Skeletal muscle tissue (tissue), 4 donors: ENCODE measurements around the gene NCBP2. TPM values are rescaled to one million over a fixed set of nuclear protein-coding genes. Genes with fewer than 3 reads are reported as not detected.

Experiments
- H3K27ac ChIP-seq: one replicate; pipeline ENCODE4 v1.7.0; 2013; ENCODE audit warnings: mild to moderate bottlenecking, low read depth, low read length, inconsistent platforms
- H3K27me3 ChIP-seq, 3 donors: one replicate each; pipeline ENCODE4 v1.7.0; 2013; ENCODE audit warnings: low read length in 3 of 3; ENCODE audit not compliant: control insufficient read depth in 3 of 3, insufficient read depth in 3 of 3
- H3K36me3 ChIP-seq, 3 donors: one replicate each; pipeline ENCODE4 v1.7.0; 2013; ENCODE audit warnings: low read length in 3 of 3; ENCODE audit not compliant: control insufficient read depth in 3 of 3, insufficient read depth in 3 of 3
- H3K4me1 ChIP-seq, 3 donors: one replicate each; pipeline ENCODE4 v1.7.0; 2013; ENCODE audit warnings: low read length in 3 of 3, mild to moderate bottlenecking in 3 of 3; ENCODE audit not compliant: control insufficient read depth in 3 of 3, insufficient read depth in 3 of 3
- H3K4me3 ChIP-seq, 3 donors: one replicate each; pipeline ENCODE4 v1.7.0; 2013; ENCODE audit warnings: low read length in 3 of 3
- H3K9ac ChIP-seq, 3 donors: one replicate each; pipeline ENCODE4 v1.7.0; 2013; ENCODE audit warnings: low read length in 3 of 3, mild to moderate bottlenecking in 3 of 3, moderate library complexity in 2 of 3, low read depth in 1 of 3
- H3K9me3 ChIP-seq, 3 donors: one replicate each; pipeline ENCODE4 v1.7.0; 2013; ENCODE audit warnings: low read length in 3 of 3; ENCODE audit not compliant: control insufficient read depth in 3 of 3
- total RNA-seq: library from RNA; depleted of rRNA; stranded (reverse); fragments of >200 nt; gene quantifications from one replicate; pipeline ENCODE4 v1.2.3, GENCODE V29; 2014
- donor health status: Osteomylitis.

NCBP2 gene
- total RNA-seq, 1 donor from 2014 or later = 30.8 TPM

GRCh38 chr3:196920733-196921132 is 21.6 kb downstream of the NCBP2 start:
- Histone ChIP-seq H3K27me3 (no peaks in the 10 kb centered on the region), H3K4me1 (no peaks in the 10 kb centered on the region), H3K4me3 (no peak overlapping the region), H3K9me3 (no peaks in the 10 kb centered on the region), H3K27ac (no peak overlapping the region), H3K36me3 (peaks cover 0 to 9% (median 4%) of the 10 kb centered on the region in 3 donors), H3K9ac (peak overlapping the region in 1 of 3 donors; percentile 45)

- Histone ChIP-seq H3K9me3 (no peaks in the 10 kb centered on the region), H3K36me3 (peaks cover 10 to 21% (median 13%) of the 10 kb centered on the region in 3 donors), H3K9ac (no peak overlapping the region), H3K4me3 (no peak overlapping the region), H3K4me1 (no peaks in the 10 kb centered on the region), H3K27ac (no peak overlapping the region), H3K27me3 (no peaks in the 10 kb centered on the region)
Measured at GRCh38 chr3:196918968-196919367, 23.4 kb downstream of the NCBP2 start.

GRCh38 chr3:196916995-196917394 is 25.3 kb downstream of the NCBP2 start:
- H3K27me3 ChIP-seq = no peaks in the 10 kb centered on the region
- H3K9ac ChIP-seq = no peak overlapping the region
- no peak overlapping the region for H3K4me3 ChIP-seq
- no peaks in the 10 kb centered on the region for H3K4me1 ChIP-seq
- H3K36me3 ChIP-seq = peaks cover 9 to 17% (median 10%) of the 10 kb centered on the region in 3 donors
- no peak overlapping the region for H3K27ac ChIP-seq
- no peaks in the 10 kb centered on the region for H3K9me3 ChIP-seq

- no peaks in the 10 kb centered on the region for H3K9me3 ChIP-seq
- no peak overlapping the region for H3K9ac ChIP-seq
- peaks cover 9 to 16% (median 10%) of the 10 kb centered on the region in 3 donors for H3K36me3 ChIP-seq
- H3K4me1 ChIP-seq = no peaks in the 10 kb centered on the region
- H3K4me3 ChIP-seq = no peak overlapping the region
- H3K27ac ChIP-seq = no peak overlapping the region
- no peaks in the 10 kb centered on the region for H3K27me3 ChIP-seq
Measured at GRCh38 chr3:196916221-196916620, 26.1 kb downstream of the NCBP2 start.

GRCh38 chr3:196915375-196915774 is 27.0 kb downstream of the NCBP2 start:
- Histone ChIP-seq H3K36me3 (peaks cover 9 to 16% (median 10%) of the 10 kb centered on the region in 3 donors), H3K4me1 (no peaks in the 10 kb centered on the region), H3K9ac (no peak overlapping the region), H3K4me3 (no peak overlapping the region), H3K27ac (no peak overlapping the region), H3K27me3 (no peaks in the 10 kb centered on the region), H3K9me3 (no peaks in the 10 kb centered on the region)

GRCh38 chr3:196914866-196915265 is 27.5 kb downstream of the NCBP2 start:
- Histone ChIP-seq H3K9me3 (no peaks in the 10 kb centered on the region), H3K9ac (no peak overlapping the region), H3K4me1 (no peaks in the 10 kb centered on the region), H3K4me3 (no peak overlapping the region), H3K27ac (no peak overlapping the region), H3K36me3 (peaks cover 9 to 16% (median 10%) of the 10 kb centered on the region in 3 donors), H3K27me3 (no peaks in the 10 kb centered on the region)

GRCh38 chr3:196903740-196904139 is 38.6 kb downstream of the NCBP2 start:
- Histone ChIP-seq H3K27ac (no peak overlapping the region), H3K36me3 (peaks cover 20 to 46% (median 44%) of the 10 kb centered on the region in 3 donors)

GRCh38 chr3:196902296-196902695 is 40.0 kb downstream of the NCBP2 start:
- H3K9me3 ChIP-seq = no peaks in the 10 kb centered on the region
- H3K4me1 ChIP-seq = no peaks in the 10 kb centered on the region
- H3K27ac ChIP-seq = no peak overlapping the region
- H3K27me3 ChIP-seq = no peaks in the 10 kb centered on the region
- H3K9ac ChIP-seq = no peak overlapping the region
- H3K4me3 ChIP-seq = no peak overlapping the region
- H3K36me3 ChIP-seq = peaks cover 20 to 46% (median 39%) of the 10 kb centered on the region in 3 donors

More at GRCh38 chr3:196903740-196904139, 38.6 kb downstream of the NCBP2 start:
- H3K27me3 ChIP-seq = no peaks in the 10 kb centered on the region
- no peak overlapping the region for H3K9ac ChIP-seq
- H3K9me3 ChIP-seq = no peaks in the 10 kb centered on the region
- no peaks in the 10 kb centered on the region for H3K4me1 ChIP-seq
- no peak overlapping the region for H3K4me3 ChIP-seq

GRCh38 chr3:196901768-196902167 is 40.6 kb downstream of the NCBP2 start:
- Histone ChIP-seq H3K9ac (no peak overlapping the region), H3K4me1 (no peaks in the 10 kb centered on the region), H3K27ac (no peak overlapping the region), H3K9me3 (no peaks in the 10 kb centered on the region), H3K27me3 (no peaks in the 10 kb centered on the region), H3K36me3 (peaks cover 20 to 45% (median 39%) of the 10 kb centered on the region in 3 donors), H3K4me3 (no peak overlapping the region)

GRCh38 chr3:196896229-196896628 is 46.1 kb downstream of the NCBP2 start:
- H3K27ac ChIP-seq = no peak overlapping the region
- H3K9ac ChIP-seq = no peak overlapping the region
- H3K9me3 ChIP-seq = no peaks in the 10 kb centered on the region
- no peaks in the 10 kb centered on the region for H3K4me1 ChIP-seq
- no peak overlapping the region for H3K4me3 ChIP-seq
- peaks cover 5 to 12% (median 6%) of the 10 kb centered on the region in 3 donors for H3K36me3 ChIP-seq
- no peaks in the 10 kb centered on the region for H3K27me3 ChIP-seq
